ENCODE data around the gene PLEKHA8.

The PLEKHA8 gene, protein sequence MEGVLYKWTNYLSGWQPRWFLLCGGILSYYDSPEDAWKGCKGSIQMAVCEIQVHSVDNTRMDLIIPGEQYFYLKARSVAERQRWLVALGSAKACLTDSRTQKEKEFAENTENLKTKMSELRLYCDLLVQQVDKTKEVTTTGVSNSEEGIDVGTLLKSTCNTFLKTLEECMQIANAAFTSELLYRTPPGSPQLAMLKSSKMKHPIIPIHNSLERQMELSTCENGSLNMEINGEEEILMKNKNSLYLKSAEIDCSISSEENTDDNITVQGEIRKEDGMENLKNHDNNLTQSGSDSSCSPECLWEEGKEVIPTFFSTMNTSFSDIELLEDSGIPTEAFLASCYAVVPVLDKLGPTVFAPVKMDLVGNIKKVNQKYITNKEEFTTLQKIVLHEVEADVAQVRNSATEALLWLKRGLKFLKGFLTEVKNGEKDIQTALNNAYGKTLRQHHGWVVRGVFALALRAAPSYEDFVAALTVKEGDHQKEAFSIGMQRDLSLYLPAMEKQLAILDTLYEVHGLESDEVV

DNA sequence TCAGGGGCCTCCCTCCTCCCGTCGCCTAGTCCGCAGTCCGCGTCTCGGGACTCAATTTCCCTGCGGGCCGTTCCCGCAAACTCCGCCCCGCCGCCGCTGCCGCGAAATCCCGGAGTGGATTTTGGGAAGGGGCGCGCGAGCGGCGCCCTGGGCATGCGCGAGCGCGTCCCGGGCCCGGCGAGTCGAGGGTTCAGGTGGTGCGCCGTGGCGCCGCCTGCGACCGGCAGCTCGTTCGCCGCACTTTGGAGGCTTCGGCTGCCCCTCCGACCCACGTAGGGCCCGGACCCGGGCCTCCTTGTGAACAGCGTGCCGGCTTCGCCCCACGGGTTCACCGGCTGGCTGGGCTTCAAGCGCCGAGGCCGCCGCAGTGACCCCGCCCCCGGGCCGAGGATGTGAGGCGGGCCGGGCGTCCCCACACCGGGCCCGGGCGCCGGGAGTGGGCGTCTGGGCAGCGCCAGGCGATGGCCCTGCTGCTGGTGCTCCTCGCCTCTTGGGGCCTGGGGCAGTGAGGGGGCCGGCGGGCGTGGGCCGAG, at the start of gene PLEKHA8:
Gene PLEKHA8 (plus strand): TSS at position 197 of the 533 bp plus-strand sequence. CDS start 351 bp downstream, outside the sequence.
- DNase-seq (ENCODE audit: low spot score), result peak; percentile 90

DNA sequence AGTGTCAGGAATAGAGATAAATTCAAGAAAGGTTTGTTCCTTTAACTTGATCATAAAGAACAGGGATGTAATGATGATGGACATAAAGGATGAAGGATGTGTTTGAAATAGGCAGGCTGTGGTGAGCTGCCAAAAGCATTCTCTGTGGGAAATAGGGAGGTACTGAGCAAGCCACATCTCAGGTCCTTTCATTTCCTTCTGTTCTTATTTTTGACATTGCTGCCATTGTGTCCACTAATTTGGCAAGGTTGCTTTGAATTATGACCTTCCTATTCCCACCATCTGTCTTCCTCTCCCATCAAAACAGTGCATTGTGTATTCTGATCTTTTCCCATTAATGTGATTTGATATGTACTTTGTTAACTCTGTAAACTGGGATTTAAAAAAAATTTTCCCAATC, 48.1 kb upstream of the PLEKHA8 start:
- no peak for DNase-seq (ENCODE audit: low spot score)

DNA sequence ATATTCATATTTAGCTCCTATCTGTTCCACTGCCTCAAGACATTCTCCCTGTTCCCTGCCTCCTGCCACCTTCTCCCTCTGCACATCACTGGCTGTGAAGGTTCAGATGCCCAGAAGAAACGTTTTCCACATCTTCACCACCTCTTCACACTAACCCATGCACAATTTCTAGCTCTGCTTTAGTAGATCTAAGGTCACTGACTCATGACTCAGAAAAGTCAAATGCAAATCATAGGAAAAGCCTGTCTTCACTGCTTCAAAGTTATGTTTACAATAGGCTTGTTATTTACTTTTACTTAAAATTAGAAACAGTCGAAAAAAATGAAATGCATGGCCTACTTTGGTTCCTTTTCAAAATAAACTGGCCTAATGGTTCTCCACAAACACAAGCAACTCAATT, 41.1 kb upstream of the PLEKHA8 start:
- no peak for DNase-seq (ENCODE audit: low spot score)

DNA sequence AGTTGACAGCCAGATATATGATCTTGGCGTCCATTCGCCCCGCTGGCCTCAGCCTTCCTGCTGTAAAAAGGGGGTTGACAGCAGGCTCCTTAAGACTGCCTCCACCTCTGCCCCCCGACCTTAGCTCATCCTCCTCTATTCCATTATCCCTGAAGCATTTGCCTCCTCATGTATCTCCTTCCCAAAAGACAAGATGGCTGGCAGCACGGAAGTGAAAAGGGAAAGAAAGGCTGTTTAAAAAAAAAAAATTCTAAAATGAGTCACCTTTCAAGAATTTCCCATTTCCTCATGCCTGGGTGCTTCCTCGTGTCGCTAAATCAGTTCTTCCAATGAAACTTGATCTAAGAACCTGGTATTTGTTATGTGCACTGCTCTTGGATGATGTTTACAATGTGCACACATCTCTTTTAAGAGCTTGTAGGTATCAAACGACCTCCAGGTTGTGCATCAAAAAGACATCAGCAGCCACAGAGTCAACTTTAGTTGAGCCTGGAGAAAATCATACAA, 40.3 kb upstream of the PLEKHA8 start:
- no peak for DNase-seq (ENCODE audit: low spot score)

GRCh38 chr7:29988424-29989256, 39.6 kb upstream of the PLEKHA8 start:
- no peak for DNase-seq (ENCODE audit: low spot score)

GRCh38 chr7:29989257-29989995, 38.8 kb upstream of the PLEKHA8 start, which contains the start of gene SCRN1:
SCRN1 (minus strand) TSS chr7:29989801; CDS start chr7:29969067, 20,734 bp downstream.
- DNase-seq (ENCODE audit: low spot score), result no peak

GRCh38 chr7:29990931-29991330, 37.3 kb upstream of the PLEKHA8 start:
- no peak for DNase-seq (ENCODE audit: low spot score)

DNA sequence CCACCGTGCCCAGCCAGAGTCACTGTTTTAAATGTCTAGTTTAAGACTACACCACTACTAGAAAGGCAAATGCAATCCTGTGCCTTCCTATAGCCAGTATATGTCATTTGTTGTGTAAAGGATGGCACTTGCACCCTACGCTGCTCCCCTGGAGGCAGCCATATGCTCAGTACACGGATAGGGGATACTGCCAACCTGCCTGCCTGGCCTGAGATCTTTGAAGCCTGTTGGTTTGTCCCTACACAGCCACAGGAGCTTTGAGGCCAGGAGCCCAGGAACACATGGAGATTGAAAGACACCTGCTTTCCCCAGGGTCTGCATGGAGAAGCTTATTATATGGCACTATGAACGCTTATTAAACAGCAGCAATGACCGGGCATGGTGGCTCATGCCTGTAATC, 36.3 kb upstream of the PLEKHA8 start:
- DNase-seq (ENCODE audit: low spot score), result no peak

DNA sequence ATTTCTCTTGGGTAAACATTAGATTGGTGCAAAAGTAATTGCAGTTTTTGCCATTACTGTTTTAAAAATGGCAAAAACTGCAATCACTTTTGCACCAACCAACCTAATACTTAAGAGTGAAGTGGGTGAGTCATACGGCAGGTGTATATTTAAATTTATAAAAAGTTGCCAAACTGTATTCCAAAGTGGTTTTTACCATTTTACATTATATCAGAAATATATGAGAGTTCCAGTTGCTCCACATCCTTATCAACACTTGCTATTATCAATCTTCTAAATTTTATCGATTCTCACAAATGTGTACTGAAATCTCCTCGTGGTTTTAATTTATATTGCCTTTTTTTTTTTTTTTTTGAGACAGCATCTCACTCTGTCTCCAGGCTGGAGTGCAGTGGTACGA, 35.1 kb upstream of the PLEKHA8 start:
- DNase-seq (ENCODE audit: low spot score), result no peak

- DNase-seq (ENCODE audit: low spot score), result no peak
Observed at GRCh38 chr7:29995652-29996051, 32.6 kb upstream of the PLEKHA8 start.

DNA sequence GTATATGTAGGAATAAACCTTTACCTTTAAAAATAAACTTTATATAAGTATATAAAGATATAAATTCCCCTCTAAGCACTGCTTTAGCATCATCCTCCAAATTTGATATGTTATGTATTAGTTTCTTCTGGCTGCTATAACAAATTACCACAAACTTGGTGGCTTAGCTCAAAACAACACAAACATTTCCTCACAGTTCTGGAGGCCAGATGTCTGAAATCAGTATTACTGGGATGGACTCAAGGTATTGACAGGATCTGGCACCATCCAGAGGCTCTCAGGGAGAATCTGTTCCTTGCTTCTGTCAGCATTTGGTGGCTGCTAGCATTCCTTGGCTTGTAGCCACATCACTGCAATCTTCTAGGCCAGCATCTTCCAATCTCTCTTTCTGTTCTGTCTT, 31.9 kb upstream of the PLEKHA8 start:
- DNase-seq (ENCODE audit: low spot score), result no peak

- DNase-seq (ENCODE audit: low spot score), result no peak
Observed at GRCh38 chr7:29998489-29998888, 29.7 kb upstream of the PLEKHA8 start.

DNA sequence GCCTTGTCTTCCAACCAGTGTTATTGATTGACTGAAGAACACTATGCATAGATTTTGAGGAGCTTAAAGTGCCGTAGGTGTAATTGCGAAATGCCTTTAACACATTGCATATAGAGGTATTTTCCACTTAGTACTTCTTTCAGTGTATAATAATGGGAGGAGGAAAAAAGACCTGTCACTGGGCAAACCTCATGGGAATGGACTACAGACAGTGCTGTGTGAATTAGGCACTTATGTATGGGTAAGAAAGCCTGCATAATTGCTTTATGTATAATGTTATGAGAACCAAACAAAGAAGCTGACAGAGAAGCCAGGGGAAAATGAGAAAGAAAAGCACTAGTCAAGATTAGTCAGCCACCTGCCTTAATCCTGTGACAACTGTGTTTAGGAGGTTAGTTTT, 26.2 kb upstream of the PLEKHA8 start:
- DNase-seq (ENCODE audit: low spot score), result no peak

DNA sequence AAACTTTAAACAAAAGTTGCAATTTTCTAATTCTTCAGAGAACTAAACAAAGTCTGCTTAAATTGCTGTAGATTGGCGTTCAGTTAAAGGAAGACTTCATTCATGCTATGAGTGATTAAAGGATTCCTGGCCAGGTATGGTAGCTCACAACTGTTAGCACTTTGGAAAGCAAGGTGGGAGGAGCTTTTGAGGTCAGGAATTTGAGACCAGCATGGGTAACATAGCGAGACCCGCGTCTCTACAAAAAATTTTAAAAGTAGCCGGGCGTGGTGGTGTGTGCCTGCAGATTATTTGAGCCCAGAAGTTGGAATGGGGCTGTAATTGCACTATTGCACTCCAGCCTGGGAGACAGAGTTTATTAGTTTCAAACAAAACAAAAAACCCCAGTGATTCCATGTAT, 25.1 kb upstream of the PLEKHA8 start:
- no peak for DNase-seq (ENCODE audit: low spot score)

DNA sequence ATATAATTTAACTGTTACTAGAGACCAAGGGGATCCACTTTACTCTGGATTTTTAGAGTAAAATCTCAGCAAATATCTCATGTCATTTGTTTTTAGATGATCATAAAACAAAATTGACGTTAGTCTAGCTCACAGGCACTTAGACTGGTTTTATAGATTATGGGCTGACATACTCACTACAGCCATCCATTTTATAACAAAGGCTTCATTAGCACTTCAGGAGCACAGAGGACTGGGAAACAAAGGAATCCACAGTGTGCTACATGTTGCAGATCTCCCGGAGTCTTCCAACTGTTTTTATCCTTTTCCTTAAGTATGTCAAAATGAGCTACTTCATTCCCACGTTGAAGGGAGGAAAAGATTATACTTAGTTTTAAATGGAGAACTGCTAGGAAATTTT, 22.7 kb upstream of the PLEKHA8 start:
- no peak for DNase-seq (ENCODE audit: low spot score)

GRCh38 chr7:30010021-30010420, 18.2 kb upstream of the PLEKHA8 start:
- no peak for DNase-seq (ENCODE audit: low spot score)

DNA sequence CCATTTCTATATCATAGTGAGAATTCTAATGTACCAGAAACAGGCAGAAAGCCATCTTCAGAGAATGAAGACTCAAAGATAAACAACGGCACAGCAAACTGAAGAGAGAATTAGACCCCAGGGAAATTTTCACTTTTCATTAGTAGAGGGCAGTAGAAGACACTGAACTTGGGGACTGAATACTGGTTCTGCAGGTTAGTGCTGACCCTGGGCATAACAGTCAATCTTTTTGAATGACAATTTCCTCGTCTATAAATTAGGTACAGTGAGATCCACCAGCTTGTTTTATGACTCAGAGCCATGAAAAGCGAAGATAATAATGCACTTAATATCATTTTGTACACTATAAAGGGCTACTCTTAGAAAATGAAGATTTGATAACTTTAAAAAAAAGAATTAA, 15.5 kb upstream of the PLEKHA8 start:
- no peak for DNase-seq (ENCODE audit: low spot score)

- no peak for DNase-seq (ENCODE audit: low spot score)
Observed at GRCh38 chr7:30018451-30018850, 9.8 kb upstream of the PLEKHA8 start.

- DNase-seq (ENCODE audit: low spot score), result no peak
Observed at GRCh38 chr7:30019387-30019786, 8.8 kb upstream of the PLEKHA8 start.

DNA sequence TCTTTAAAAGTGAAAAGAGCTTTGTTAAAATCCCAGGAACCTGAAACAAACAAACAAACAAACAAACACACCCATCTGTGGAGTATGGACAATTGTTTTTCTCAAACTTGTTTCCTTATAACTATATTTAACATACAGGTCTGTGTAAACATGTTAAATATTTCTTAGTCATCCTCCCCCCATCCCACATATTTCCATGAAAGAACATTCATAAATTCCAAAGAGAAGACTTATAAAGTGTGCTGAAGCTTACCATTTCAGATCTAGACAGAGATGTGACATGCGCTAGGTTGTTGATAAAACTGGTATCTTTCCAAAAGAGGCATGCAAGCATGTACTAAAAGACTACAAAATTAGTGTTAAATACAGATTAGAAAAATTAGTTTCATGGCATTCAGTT, 8.3 kb upstream of the PLEKHA8 start:
- DNase-seq (ENCODE audit: low spot score), result no peak

DNA sequence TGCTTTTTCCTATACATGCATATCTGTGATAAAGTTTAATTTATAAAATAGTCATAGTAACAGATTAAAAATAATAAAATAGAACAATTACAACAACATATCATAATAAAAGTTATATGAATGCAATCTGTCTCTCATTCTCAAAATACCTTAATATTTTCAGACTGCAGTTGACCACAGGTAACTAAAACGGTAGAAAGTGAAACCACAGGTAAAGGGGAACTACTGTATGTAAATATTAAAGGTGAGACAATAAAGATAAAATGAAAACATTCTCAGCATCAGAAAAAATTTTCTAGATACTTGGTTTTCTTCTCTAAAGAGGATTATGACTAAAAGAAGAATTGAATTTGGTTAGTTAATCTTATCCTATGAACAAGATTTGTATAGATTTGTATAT, 7.7 kb upstream of the PLEKHA8 start:
- no peak for DNase-seq (ENCODE audit: low spot score)

GRCh38 chr7:30022991-30023390, 5.2 kb upstream of the PLEKHA8 start:
- DNase-seq (ENCODE audit: low spot score), result no peak

Measured in activated CD4-positive, alpha-beta T cell treated with anti-CD3 and anti-CD28 coated beads, Interleukin-2, Interleukin-4, amounts not matched to agents 100 ng/mL and 50 ng/mL, durations not matched to agents 16 hours and 8 hours (primary cell).